Diencephalon (tissue), 1 donor: ENCODE data around the gene AURKAIP1. TPM values are rescaled to one million over a fixed set of nuclear protein-coding genes. Genes with fewer than 3 reads are reported as not detected.

ENCODE experiments used
- total RNA-seq: library from RNA; depleted of rRNA; stranded (reverse); fragments of >200 nt; gene quantifications from one replicate; pipeline ENCODE4 v1.2.3, GENCODE V29; 2014

The AURKAIP1 gene
- 39.2 TPM for total RNA-seq

DNA sequence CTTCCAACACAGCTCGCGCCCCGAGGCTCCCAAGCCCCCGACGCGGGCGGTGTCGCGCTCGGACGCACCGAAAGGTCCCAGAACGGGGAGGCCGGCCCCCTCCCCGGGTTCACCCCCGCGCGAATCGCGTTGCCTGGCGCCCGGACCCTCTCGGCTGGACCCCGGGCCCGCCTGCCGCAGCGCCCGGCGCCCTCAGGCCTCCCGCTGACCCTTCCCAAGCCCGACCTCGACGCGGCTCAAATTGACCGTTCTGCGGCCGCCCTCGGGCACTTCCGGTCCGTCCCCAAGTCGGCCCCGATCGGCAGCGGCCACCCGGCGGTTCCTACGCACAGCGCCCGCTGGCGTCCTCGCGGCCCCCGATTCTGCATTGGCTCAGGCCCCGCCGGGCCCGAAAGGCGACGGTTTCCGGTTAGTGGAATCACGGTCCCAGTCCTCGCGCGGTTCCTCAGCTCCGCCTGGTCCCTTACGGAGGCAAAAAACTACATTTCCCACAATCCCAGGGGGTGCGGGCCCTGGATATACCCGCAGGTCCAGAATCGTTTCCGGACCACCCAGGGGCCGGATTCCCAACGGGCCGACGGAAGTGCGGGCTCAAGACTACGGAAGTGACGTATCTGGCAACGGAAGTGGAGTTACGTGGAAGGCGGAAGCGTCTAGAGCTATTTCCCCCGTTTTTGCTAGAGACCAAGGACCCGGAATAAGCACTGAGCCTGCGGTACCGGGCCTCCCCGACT is at the start of gene AURKAIP1:
Gene AURKAIP1, minus strand, starts transcription at position 279 of the 734 bp plus-strand sequence. CDS start 451 bp downstream, outside the sequence.

DNA sequence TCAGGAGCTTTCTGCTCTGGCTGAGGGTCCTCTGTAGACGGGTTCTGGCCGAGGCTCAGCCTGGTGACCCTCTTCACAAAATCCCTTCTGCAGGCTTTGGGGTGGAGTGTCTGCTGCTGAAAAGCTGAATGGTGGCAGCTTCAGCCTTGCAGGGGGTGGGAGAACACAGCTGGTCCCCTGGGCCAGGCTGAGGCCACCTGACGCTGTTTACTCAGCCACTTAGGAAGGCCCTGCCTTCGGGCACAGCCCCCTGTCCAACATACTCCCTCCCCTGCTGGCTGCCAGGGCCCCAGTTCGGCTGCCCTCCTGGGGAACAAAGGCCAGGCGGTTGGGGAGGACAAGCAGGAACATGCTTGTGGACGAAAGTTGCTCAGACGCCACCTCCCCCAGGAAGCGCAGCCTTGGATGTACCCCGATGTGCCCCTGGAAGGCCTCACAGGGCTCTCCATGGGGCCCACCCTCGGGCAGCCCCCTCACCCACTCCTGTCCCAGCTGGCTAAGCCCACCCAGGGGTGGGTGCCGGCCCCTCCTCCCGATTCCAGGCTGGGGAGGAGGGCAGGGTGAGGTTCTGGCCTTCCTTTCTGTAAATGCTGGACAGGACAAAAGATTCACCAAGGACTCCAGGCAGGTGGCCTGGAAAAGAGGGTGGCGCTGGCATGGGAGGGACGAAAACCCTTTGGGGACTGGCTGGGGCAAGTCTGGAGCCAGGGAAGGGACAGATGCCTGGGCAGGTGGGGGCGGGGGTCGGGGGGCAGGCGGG is 46.3 kb upstream of the AURKAIP1 start, which contains the start of gene ANKRD65:
Gene ANKRD65, minus strand, starts transcription at position 130 of the 760 bp plus-strand sequence. CDS start 271 bp downstream, outside the sequence.

DNA sequence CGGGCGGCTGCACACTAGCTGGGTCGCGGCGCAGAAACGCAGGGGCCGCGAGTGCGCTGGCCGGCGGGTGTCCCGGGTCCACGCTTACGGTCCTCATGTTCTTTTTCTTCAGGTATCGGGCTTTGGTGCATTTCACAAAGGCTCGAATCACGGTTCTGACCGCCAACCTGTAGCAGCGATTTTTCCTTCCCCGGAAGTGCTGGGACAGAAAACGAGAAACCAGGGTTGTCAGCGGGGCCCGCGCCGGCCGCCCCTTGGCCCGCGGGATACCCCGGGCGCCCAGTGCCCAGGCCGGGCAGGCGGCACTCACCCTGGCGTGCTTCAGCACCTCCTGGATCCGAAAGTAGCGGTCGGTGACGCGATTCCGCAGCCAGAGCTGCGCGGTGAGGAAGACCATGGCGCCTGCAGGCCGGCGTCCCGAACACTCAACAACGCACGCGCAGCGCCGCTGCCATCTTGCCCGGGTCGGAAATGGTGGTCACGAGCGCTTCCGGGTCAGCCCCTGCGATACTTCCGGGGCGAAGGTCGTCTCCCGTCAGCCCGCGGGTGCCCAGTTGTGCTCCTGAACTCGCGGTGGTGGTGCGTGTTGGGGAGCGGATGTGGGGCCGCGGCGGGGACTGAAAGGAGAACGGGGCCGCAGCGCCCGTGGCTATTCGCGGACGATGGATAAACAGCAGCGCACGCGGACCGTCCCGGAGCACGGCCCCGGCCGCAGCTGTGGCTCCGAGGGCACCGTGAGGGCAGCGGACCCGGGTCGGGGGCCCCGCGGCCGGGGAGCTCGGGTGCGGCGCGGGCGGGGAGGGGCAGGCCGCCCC is 32.0 kb upstream of the AURKAIP1 start, which contains the start of gene MRPL20:
Gene MRPL20, minus strand, starts transcription at position 473 of the 815 bp plus-strand sequence. Its CDS starts 76 bp downstream, at position 397.

DNA sequence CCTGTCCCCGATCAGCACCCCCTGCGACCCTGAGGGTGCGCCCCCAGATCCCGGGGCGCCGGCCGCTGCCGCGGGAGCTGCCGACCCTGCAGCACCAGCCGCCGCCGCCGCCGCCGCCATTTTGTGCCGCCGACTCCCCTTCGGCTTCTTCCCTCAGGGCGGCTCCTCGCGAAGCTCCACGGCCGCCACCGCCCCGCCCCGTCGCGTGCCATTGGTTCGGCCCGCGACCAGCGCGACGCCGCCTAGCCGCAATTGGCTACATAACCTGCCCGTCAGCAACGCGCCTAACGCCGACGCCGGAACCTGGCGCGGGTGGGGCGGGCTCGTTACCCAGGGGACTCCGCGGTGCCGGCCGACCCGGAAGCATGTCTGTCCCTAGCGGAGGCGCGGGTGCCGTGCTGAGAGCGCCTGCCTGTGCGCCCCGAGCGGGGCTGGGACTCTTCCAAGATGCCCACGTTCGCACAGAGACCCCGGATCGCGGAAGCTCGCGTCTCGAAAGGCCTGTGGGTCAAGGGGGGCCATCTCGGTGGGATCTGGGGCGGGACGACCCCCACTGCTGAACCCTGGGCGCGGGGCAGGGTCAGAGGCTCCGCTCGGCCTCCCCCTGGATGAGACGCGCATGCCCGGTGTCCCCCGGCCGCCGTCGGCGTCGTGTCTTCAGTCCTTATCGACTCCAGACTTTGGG is 24.3 kb upstream of the AURKAIP1 start, which contains the start of gene CCNL2:
Gene CCNL2, minus strand, starts transcription at position 149 of the 685 bp plus-strand sequence. Its CDS starts 29 bp downstream, at position 120.

GRCh38 chr1:1358433-1359271 is 16.4 kb downstream of the AURKAIP1 start, which contains the start of gene MXRA8:
Gene MXRA8 (minus strand): TSS chr1:1358555. CDS start chr1:1358504, 51 bp downstream.

GRCh38 chr1:1349256-1350012 is 25.6 kb downstream of the AURKAIP1 start, which contains the start of gene DVL1:
Gene DVL1 (minus strand): TSS chr1:1349418. CDS start chr1:1349065, 353 bp downstream.

DNA sequence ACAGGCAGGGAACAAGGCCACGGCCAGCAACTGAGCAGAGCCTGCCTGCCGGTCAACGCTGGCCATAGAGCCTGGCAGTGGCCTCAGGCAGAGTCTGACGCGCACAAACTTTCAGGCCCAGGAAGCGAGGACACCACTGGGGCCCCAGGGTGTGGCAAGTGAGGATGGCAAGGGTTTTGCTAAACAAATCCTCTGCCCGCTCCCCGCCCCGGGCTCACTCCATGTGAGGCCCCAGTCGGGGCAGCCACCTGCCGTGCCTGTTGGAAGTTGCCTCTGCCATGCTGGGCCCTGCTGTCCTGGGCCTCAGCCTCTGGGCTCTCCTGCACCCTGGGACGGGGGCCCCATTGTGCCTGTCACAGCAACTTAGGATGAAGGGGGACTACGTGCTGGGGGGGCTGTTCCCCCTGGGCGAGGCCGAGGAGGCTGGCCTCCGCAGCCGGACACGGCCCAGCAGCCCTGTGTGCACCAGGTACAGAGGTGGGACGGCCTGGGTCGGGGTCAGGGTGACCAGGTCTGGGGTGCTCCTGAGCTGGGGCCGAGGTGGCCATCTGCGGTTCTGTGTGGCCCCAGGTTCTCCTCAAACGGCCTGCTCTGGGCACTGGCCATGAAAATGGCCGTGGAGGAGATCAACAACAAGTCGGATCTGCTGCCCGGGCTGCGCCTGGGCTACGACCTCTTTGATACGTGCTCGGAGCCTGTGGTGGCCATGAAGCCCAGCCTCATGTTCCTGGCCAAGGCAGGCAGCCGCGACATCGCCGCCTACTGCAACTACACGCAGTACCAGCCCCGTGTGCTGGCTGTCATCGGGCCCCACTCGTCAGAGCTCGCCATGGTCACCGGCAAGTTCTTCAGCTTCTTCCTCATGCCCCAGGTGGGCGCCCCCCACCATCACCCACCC is 43.7 kb downstream of the AURKAIP1 start, which contains the start of gene TAS1R3:
Gene TAS1R3, plus strand, starts transcription at position 213 of the 898 bp plus-strand sequence. Its CDS starts 66 bp downstream, at position 279.

GRCh38 chr1:1324524-1325287 is 50.3 kb downstream of the AURKAIP1 start, which contains the start of the genes CPTP and INTS11:
Gene CPTP (plus strand): TSS chr1:1324802. CDS start chr1:1326911, 2,109 bp downstream.
Gene INTS11 (minus strand): TSS chr1:1324660. CDS start chr1:1324608, 52 bp downstream.

Other genes with a start within 250 kb of the AURKAIP1 start
- gene TTLL10, start 201.3 kb downstream of the AURKAIP1 start, total RNA-seq: 0.69 TPM
- not detected for gene TNFRSF18, start 168.6 kb downstream of the AURKAIP1 start, total RNA-seq
- not detected for gene TNFRSF4, start 161.1 kb downstream of the AURKAIP1 start, total RNA-seq
- 30.4 TPM for gene SDF4, start 143.2 kb downstream of the AURKAIP1 start, total RNA-seq
- gene B3GALT6, start 143.0 kb downstream of the AURKAIP1 start, total RNA-seq: 22.1 TPM
- not detected for gene C1QTNF12, start 128.5 kb downstream of the AURKAIP1 start, total RNA-seq
- gene UBE2J2, start 101.4 kb downstream of the AURKAIP1 start, total RNA-seq: 42.2 TPM
- 2.5 TPM for gene SCNN1D, start 94.8 kb downstream of the AURKAIP1 start, total RNA-seq
- gene ACAP3, start 67.3 kb downstream of the AURKAIP1 start, total RNA-seq: 61.6 TPM
- 15.2 TPM for gene PUSL1, start 66.6 kb downstream of the AURKAIP1 start, total RNA-seq
- gene INTS11, start 50.5 kb downstream of the AURKAIP1 start, total RNA-seq: 37.8 TPM
- 13.8 TPM for gene CPTP, start 50.4 kb downstream of the AURKAIP1 start, total RNA-seq
- gene TAS1R3, start 43.9 kb downstream of the AURKAIP1 start, total RNA-seq: 0.23 TPM
- 58.6 TPM for gene DVL1, start 25.8 kb downstream of the AURKAIP1 start, total RNA-seq
- gene MXRA8, start 16.7 kb downstream of the AURKAIP1 start, total RNA-seq: 11.5 TPM
- 107 TPM for gene CCNL2, start 24.1 kb upstream of the AURKAIP1 start, total RNA-seq
- gene MRPL20, start 32.1 kb upstream of the AURKAIP1 start, total RNA-seq: 65.0 TPM
- gene ANKRD65, start 46.1 kb upstream of the AURKAIP1 start, total RNA-seq: 1.6 TPM
- 5.3 TPM for gene VWA1, start 60.5 kb upstream of the AURKAIP1 start, total RNA-seq
- gene ATAD3C, start 74.5 kb upstream of the AURKAIP1 start, total RNA-seq: not detected
- 9.9 TPM for gene ATAD3B, start 96.6 kb upstream of the AURKAIP1 start, total RNA-seq
- gene ATAD3A, start 137.0 kb upstream of the AURKAIP1 start, total RNA-seq: 12.9 TPM
- 14.5 TPM for gene TMEM240, start 165.4 kb upstream of the AURKAIP1 start, total RNA-seq
- 51.7 TPM for gene SSU72, start 199.7 kb upstream of the AURKAIP1 start, total RNA-seq
- gene FNDC10, start 224.9 kb upstream of the AURKAIP1 start, total RNA-seq: 8.3 TPM
- gene MIB2, start 240.3 kb upstream of the AURKAIP1 start, total RNA-seq: 48.0 TPM